Stimulated activated CD8-positive, alpha-beta memory T cell treated with anti-CD3 and anti-CD28 coated beads, Interleukin-12 subunit alpha, Interleukin-12 subunit beta, amount 100 ng/mL, for 24 hours (primary cell): Measurements from ENCODE around the gene MOBP.

Experiments
- DNase-seq: peaks from one replicate; pipeline ENCODE4 v3.0.0-alpha.2; 2020; ENCODE audit errors: extremely low read depth

The MOBP gene

DNA sequence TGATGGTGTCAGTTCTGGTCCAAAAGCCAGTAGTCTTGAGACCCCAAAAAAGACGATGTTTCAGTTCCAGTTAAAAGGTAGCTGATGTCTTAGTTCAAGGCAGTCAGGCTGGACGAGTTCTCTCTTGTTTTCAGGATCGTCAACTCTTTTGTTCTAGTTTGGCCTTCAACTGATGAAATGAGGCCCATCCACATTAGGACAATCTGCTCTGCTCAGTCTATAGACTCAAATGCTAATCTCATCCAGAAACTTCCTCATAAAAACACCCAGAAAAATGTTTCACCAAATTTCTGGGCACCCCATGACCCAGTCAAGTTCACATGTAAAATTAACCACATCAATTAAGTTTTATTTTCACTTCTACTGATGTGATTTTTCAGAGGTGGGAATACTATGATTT lies 74.0 kb downstream of the MOBP start:
- no peak for DNase-seq

DNA sequence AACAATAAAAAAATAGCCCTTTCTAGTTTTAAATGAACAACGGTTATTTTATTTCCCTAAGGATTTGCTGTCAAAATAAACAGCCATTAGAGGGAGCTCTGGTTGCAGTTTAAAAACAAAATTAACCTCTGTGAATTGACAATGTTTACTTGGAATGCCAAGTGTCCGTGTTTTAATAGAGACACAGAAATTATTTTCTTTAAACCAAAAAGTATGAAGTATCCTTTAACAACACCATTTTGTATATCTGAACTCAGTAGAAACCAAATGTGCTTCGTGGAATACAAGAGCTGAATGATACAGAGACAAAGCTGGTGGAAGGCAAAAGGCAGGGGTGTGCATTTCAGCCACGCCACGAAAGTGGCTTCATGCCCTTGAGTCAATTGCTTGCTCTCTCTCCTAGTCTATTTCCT lies 74.4 kb downstream of the MOBP start:
- DNase-seq, result no peak

DNA sequence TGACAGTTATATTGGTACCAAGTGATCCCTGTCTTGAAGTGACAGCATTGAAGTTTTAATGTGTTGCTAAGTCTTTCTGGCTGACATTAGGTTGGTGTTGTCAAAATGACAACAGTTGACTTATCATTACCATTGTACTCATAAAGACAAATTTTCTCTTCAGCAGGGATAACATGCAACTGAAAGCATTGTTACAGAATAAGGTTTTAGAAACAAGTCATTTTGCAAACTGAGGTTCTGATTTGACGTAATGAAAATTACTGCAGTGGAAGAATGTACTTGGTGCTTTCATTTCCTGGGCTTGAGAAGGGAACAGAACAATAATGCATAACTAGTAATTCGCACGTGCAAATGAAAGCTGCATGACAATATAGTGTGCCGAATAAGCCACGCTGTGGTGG lies 75.1 kb downstream of the MOBP start:
- DNase-seq, result no peak

GRCh38 chr3:39548282-39548681 lies 80.8 kb downstream of the MOBP start:
- DNase-seq, result no peak

GRCh38 chr3:39550354-39551051 lies 83.0 kb downstream of the MOBP start:
- DNase-seq, result no peak
